Suprapubic skin (tissue), 3 donors: ENCODE results near the gene GOLGA6D.

Source experiments
- CTCF ChIP-seq, 2 donors: fragments of 200-600 bp in 1 of 2; fragments of 450-650 bp in 1 of 2; sonication (generic) in 1 of 2; IDR thresholded peaks; one replicate each; pipeline ENCODE4 v1.5.1; 2016 to 2019; ENCODE audit warnings: antibody characterized with exemption in 2 of 2, mild to moderate bottlenecking in 1 of 2, moderate library complexity in 1 of 2
- EP300 ChIP-seq: sonication (generic); formaldehyde crosslinking; IDR thresholded peaks from one replicate; pipeline ENCODE4 v1.6.1; 2017; ENCODE audit warnings: antibody characterized with exemption
- POLR2A ChIP-seq, 2 donors: fragments of 450-650 bp; IDR thresholded peaks; one replicate each; pipeline ENCODE4 v1.6.1; 2017; ENCODE audit warnings: antibody characterized with exemption in 2 of 2, mild to moderate bottlenecking in 2 of 2, moderate library complexity in 2 of 2

- TF ChIP-seq CTCF (IDR thresholded peaks at IDR 0.05) (no peak), POLR2A (IDR thresholded peaks at IDR 0.05) (no peak), EP300 (no peak)
These were observed 57.1 kb downstream of the GOLGA6D start for GRCh38 chr15:75339531-75340240.
